Measurements from ENCODE around the gene DIO3. TPM values are rescaled to one million over a fixed set of nuclear protein-coding genes. Genes with fewer than 3 reads are reported as not detected.
"Not testable (repeated sequence)": the region's sequence is repeated elsewhere in the genome, so short reads cannot be mapped to it uniquely, and the experiment has no call there.

The DIO3 gene
- total and polyA plus RNA-seq, 8 donors, result 0.12 to 2.1 (median 0.79) TPM

- intact Hi-C loops (cut with DNase I), result loop anchor here in 1 of 3 donors (10.0 kb wide), 1 partner anchor 370 kb away; no protein-coding TSS in a partner anchor
- WGBS, 2 donors, result 34 to 45% methylated on average over 20 of the region's 20 CpGs
Observed at GRCh38 chr14:101554991-101555668, 6.2 kb upstream of the DIO3 start.

GRCh38 chr14:101555669-101556043 lies 5.6 kb upstream of the DIO3 start:
- H3K4me3 ChIP-seq, H3K36me3 ChIP-seq, H3K4me1 ChIP-seq, DNase-seq, H3K27ac ChIP-seq, FAIRE-seq, ATAC-seq, H3K9me3 ChIP-seq, H3K27me3 ChIP-seq: not testable (repeated sequence)
- intact Hi-C loops (cut with DNase I), result loop anchor here in 1 of 3 donors (10.0 kb wide), 1 partner anchor 371 kb away; no protein-coding TSS in a partner anchor
- WGBS, 2 donors, result 74% methylated on average over 5 of the region's 5 CpGs

More at GRCh38 chr14:101554991-101555668, 6.2 kb upstream of the DIO3 start:
- no peak for TF ChIP-seq CTCF (IDR thresholded peaks at IDR 0.05)
- Histone ChIP-seq H3K9me3 (no peaks in the 10 kb centered on the region), H3K27ac (no peak overlapping the region), H3K27me3 (no peaks in the 10 kb centered on the region), H3K36me3 (no peaks in the 10 kb centered on the region), H3K4me3 (no peak overlapping the region), H3K4me1 (no peaks in the 10 kb centered on the region)
- peak in 3 of 4 donors; percentile 10 to 49 (median 39) for ATAC-seq
- no peak for FAIRE-seq
- peak in 2 of 6 donors; percentile 35 to 52 for DNase-seq

GRCh38 chr14:101556131-101556530 lies 5.2 kb upstream of the DIO3 start:
- WGBS, 2 donors, result 90 to 95% methylated on average over 10 of the region's 10 CpGs
- Histone ChIP-seq H3K27ac (no peak overlapping the region), H3K9me3 (no peaks in the 10 kb centered on the region), H3K4me1 (no peaks in the 10 kb centered on the region), H3K27me3 (no peaks in the 10 kb centered on the region), H3K4me3 (no peak overlapping the region), H3K36me3 (no peaks in the 10 kb centered on the region)
- ATAC-seq (no peak), DNase-seq (peak in 1 of 6 donors; percentile 59), FAIRE-seq (no peak)
- intact Hi-C loops (cut with DNase I), result loop anchor here in 1 of 3 donors (10.0 kb wide), 1 partner anchor 371 kb away; no protein-coding TSS in a partner anchor
- no peak for TF ChIP-seq CTCF (IDR thresholded peaks at IDR 0.05)

- H3K27me3 ChIP-seq, result peaks cover 0 to 5% (median 2%) of the 10 kb centered on the region in 4 donors
- H3K9me3 ChIP-seq, result no peaks in the 10 kb centered on the region
- H3K36me3 ChIP-seq, result no peaks in the 10 kb centered on the region
- no peak overlapping the region for H3K27ac ChIP-seq
- WGBS, 2 donors, result 78 to 85% methylated on average over 13 of the region's 13 CpGs
- DNase-seq, result peak in 1 of 6 donors; percentile 46
- no peak for ATAC-seq
- H3K4me1 ChIP-seq, result no peaks in the 10 kb centered on the region
- FAIRE-seq, result no peak
- H3K4me3 ChIP-seq, result no peak overlapping the region
- intact Hi-C loops (cut with DNase I), result loop anchor here in 1 of 3 donors (10.0 kb wide), 1 partner anchor 372 kb away; no protein-coding TSS in a partner anchor
- TF ChIP-seq CTCF (IDR thresholded peaks at IDR 0.05), result no peak
Observed at GRCh38 chr14:101556566-101557320, 4.6 kb upstream of the DIO3 start.

GRCh38 chr14:101557321-101557695 lies 4.0 kb upstream of the DIO3 start:
- H3K4me1 ChIP-seq, result no peaks in the 10 kb centered on the region
- no peak for ATAC-seq
- no peak for TF ChIP-seq CTCF (IDR thresholded peaks at IDR 0.05)
- H3K36me3 ChIP-seq, result no peaks in the 10 kb centered on the region
- H3K4me3 ChIP-seq, result no peak overlapping the region
- WGBS, 2 donors, result 90 to 93% methylated on average over 7 of the region's 7 CpGs
- FAIRE-seq, result no peak
- DNase-seq, result peak in 1 of 6 donors; percentile 47
- no peaks in the 10 kb centered on the region for H3K9me3 ChIP-seq
- H3K27me3 ChIP-seq, result peaks cover 0 to 10% (median 5%) of the 10 kb centered on the region in 4 donors
- intact Hi-C loops (cut with DNase I), result loop anchor here in 1 of 3 donors (10.0 kb wide), 1 partner anchor 373 kb away; no protein-coding TSS in a partner anchor
- no peak overlapping the region for H3K27ac ChIP-seq
